HG03108 (cell line): ENCODE data around the gene ERBIN.
"Not testable (repeated sequence)": the region's sequence is repeated elsewhere in the genome, so short reads cannot be mapped to it uniquely, and the experiment has no call there.

Experiments
- ATAC-seq: cut with Tn5 transposase; IDR thresholded peaks from one replicate; pipeline ENCODE4 v1.9.1; 2021; ENCODE audit warnings: moderate library complexity; ENCODE audit not compliant: unreplicated experiment

The ERBIN gene

DNA sequence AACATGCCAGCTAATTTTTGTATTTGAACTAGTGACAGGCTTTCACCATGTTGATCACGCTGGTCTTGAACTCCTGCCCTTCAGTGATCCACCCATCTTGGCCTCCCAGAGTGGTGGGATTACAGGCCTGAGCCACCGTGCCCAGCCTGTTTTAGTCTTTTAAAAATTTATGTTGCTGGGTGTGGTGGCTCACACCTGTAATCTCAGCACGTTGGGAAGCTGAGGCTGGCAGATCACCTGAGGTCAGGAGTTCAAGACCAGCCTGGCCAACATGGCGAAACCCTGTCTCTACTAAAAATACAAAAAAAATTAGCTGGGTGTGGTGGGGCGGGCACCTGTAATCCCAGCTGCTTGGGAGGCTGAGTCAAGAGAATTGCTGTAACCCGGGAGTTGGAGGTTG is 10.7 kb upstream of the ERBIN start:
- not testable (repeated sequence) for ATAC-seq

DNA sequence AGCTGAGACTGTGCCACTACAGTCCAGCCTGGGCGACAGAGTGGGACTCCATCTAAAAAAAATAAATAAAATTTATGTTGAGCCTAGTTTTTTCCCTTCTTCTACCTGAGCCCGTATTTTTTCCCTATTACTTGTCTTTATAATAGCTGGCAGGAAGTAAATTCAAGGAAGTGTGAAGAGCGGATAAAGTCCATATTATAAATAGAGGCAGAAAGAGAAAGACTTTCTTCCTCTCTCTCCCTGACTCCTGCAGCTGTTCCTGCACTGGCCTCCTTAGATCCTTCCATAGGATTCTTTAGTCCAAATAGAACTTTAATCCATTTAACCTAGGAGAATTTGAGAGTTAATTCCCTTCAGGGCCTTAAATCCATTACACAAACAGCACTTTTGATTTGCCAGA is 10.3 kb upstream of the ERBIN start:
- ATAC-seq, result no peak

DNA sequence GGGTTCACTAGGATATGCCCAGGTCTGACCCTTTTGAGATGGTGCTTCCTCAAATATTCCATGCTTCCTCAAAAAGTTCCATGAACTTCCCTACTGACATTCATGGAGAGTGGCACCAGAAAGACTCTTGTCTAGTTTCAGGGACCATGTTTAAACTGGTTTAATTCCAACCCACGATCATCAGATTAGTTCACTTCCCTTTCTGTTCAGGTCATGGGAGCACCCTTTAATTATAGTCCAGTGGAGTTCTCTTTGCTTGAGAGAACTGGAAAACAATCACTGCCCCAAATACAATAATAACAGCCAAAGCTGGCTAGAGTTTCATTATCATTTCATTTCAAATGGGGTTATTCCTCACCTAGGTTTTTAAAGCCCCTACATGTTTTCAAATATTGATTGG is 9.7 kb upstream of the ERBIN start:
- no peak for ATAC-seq

DNA sequence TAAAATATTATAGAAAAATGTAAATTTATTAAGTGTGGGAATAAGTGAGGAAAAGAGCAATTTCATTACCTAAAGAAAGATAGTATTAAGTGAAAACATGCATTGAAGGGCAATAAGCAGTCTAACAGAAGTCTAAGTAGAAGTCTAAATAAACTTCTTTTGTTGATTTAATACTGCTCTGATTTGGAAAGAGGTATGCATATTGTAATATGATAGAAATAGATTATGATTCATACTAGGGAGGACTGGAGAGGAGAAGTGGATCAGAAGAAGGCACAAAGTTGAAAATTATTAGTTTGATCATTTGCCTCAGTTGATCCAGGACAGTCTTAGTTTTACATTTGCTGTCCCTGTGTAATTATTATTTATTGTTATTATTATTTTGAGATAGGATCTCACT is 6.6 kb upstream of the ERBIN start:
- no peak for ATAC-seq

DNA sequence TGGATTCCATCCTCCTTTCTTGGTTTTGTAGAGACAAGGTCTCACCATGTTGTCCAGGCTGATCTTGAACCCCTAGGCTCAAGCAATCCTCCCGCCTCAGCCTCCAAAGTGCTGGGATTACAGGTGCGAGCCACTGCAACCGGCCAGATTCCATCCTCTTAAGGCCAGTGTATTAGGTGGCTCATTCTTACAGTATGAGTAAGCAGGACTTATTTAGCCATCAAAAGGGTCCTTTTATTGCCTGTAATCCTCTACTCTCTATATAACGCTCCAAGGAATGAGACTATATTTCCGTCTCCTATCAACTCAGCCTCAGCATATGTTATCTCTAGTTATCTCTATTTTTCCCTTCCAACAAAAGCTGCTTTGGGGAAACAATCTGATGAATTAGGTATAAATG is 3.0 kb upstream of the ERBIN start:
- no peak for ATAC-seq

DNA sequence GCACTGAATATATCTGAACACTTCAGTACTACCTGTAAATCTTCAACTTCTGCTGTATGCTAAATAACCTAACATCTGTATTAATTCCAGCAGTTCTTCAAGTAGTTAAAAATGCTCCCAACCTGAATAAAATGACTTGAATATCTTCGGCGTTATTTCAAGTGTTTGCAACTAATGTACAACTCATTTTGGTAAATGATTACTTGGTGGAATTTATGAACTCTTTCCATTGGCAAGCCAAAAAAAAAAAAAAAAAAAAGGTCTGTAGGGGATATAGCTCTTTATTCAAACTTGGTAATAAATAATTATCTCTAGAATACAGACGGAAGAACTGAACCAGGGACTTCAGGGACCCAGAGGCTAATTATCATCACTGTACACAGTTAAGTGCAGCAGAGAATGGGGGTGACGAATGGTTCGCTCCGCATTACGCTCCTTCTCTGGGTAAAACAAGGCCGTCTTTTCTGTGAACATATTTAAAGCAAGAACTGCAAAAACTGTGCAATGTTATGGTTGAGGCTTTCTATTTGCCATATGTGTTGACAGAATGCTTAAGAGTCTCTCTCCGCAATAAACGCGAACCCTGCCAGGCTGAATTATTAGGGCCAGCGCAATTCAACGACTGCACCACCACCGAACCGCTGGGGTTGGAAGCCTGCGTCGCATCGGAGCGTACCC is 1.9 kb upstream of the ERBIN start:
- ATAC-seq, result no peak

DNA sequence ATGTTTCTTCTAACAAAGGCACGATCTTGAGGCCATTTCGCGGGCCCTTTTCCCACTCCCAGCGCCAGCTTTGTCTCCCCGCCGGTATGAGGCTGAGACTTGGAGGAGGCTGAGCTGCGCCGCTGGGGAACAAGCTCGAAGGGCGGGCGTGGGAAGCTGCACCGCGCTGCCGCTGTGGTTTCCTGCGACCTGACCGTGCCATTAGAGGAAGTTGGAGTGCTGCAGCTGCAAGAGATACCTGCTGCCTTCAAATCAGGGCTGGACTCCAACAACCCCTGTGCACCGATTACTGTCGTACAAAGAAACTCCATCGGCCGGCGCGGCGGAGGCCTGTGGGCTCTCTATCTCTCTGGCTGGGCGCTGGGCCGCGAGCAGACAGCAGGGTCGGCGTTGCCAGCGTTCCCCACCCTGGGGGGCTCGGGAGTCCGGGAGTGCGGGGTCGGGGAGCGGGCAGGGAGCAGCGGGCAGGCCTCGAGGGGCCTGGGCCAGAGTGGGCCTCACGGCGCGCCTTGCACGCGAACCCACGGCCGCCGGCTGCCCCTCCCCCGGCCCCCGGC is 1.3 kb upstream of the ERBIN start:
- ATAC-seq, result peak; percentile 50

DNA sequence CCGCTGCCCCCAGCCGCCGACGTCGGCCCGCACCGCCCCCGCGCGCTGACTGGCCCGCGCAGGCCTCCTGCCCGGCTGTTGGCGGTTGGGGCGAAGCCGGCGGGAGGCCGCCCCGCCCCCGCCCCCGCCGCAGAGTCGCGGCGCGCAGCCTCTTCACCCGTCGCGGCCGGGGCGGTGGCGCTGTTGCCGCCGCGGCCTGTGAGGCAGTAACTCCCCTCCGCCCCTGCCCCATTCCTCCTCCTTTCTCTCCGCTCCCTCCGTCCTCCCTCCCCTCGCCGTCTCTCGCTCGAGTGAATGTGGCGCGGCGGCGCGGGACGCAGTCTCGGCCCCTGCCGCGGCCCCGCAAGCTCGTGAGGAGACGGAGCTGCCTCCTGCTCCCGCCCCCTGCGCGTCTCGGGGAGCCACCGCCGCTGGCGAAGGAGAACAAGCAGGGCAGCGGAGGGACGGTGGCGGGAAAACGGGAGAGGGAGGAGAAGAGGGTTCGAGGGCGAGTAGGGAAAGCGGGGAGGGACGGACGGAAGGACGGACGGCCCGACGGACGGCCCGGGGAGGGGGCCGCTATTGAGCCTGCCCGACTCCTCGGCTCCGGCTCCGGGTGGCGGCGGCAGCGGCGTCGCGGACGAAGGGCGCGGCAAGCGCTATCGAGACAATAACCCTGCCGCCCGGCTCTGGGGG is 637 bp upstream of the ERBIN start:
- peak; percentile 55 for ATAC-seq

DNA sequence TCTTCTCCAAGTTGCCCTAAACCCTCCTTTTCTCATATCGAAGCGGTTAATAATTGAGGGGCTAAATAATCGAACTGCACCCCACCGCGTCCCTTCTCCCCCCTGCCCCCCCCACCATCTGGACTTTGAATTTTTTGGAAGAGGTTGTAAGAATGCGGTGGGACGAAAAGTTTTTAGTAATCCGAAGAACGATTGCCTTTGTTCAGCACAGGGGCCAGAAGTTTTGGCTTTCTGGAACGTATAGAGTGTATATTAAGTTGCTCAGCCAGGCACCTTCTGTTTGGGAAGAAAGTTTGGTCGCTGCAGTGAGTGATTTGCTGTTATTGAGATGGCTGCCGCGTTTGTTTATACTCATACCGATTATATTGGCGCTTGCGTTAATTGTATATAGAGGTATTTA is 518 bp downstream of the ERBIN start:
- no peak for ATAC-seq

DNA sequence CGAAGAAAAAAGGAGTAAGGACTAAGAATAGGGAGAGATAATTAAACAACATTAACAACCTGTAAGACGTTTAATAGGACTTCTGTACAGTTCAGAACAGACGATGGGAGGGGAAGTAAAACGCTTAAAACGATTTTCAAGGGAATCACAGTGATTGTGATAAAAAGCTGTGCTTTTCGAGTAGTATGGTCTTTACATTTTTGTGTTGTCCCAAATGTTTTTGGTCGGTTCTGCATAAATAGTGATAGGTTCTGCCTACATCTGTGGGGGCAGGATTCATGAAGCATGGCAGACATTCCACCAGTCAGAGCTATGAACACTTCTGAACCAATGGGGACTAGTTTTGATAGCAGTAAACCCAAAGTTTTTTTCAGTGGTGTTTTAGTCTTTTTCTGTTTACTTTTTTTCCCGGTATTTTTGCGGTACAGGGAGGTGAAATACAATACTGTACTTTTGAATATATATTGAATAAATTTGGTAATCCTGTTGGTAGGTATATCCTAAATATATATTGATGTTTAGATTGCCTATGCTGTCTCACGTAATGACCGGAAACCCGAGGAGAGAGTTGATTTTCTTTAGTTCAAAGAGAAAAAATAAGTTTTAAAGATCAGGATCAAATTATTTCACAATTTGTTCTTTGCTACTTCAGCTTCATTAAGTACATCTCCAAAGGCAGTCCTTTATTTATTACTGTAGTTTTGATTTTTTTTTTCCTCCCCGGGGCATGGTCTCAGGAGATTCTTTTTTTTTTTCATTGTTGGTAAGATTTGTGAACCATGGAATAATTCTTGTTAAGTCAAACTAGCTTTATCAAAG is 1.3 kb downstream of the ERBIN start:
- ATAC-seq, result peak; percentile 28

DNA sequence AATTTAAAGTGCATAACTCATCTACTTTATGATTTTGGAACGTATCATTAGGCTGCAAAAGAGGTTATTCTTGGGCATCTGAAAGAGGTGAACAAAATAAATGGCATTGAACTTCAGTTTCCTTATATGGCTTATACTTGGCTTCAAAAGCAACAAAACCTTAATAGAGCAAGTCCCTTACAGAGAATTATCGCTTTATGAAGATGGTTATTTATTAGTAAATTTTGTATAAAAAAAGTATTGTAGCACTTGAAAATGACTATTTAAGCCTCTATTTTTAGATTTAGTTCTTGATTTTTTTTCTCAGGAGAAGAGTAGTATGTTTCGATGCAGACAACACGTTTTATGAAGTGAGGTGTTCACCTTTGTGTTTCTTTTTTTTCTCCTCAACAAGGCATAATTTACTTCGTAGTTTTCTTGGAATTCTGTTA is 2.0 kb downstream of the ERBIN start:
- ATAC-seq, result no peak

DNA sequence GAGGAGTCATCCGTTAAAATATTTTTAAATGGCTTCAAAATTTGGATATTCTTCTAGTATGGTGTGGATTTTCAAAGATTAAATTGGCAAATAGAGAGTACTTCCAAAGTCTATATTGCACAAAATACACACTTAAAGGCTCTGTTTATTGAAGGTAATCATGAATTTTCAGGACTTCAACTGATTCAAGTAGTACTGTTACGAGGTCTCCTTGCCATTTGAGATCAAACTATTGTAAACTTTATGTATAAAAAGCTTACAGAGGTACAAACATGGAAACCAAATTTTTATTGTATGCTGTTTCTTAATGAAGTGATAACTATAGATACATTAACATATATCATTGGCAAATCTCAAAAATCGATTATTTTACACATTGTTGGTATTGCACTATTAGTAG is 2.5 kb downstream of the ERBIN start:
- no peak for ATAC-seq

DNA sequence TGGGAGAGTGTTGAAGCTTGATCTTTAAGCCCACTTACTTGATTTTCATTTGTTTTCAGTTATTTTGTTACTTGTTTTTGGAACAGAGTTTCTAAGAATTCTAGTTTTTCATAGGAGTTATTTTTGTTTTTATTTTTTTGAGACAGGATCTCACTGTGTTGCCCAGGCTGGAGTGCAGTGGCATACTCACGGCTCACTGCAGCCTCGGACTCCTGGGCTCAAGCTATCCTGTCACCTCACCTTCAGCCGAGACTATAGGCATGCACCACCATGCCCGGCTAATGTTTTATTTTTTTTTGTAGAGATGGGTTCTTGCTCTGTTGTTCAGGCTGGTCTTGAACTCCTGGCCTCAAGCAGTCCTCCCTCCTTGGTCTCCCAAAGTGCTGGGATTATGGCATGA is 6.3 kb downstream of the ERBIN start:
- ATAC-seq, result no peak

DNA sequence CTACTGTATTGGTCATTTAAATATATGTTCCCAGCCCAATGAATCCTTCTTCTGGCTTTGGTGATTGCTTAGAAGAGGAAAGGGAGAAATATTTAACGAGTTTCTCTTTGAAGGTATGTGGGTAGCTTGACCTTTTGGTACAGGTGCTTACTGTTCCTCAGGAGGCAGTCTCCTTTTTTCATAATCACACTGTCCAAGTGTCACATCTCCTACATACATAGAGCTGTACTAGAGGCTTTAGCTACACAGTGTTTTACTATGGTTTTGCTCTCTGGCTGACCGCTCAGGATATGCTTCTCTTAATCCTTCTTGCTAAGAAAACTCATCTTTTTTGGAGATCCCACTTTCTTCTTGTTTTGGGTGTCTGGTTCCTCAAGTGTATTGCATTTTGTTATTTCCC is 6.9 kb downstream of the ERBIN start:
- ATAC-seq, result no peak

DNA sequence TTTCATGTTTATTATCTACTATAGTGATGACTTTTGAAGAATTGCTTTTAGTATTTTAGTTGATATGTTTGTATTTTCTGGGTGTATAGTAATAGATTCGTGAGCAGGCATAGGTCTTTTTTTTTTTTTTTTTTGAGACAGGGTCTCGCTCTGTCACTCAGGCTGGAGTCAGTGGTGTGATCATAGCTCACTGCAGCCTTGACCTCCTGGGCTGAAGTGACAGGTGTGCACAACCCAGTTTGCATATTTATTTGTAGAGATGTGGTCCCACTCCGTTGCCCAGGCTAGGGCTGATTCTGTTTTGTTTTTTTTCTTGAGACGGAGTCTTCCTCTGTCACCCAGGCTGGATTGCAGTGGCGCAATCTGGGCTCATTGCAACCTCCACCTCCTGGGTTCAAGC is 11.9 kb downstream of the ERBIN start:
- ATAC-seq, result no peak

DNA sequence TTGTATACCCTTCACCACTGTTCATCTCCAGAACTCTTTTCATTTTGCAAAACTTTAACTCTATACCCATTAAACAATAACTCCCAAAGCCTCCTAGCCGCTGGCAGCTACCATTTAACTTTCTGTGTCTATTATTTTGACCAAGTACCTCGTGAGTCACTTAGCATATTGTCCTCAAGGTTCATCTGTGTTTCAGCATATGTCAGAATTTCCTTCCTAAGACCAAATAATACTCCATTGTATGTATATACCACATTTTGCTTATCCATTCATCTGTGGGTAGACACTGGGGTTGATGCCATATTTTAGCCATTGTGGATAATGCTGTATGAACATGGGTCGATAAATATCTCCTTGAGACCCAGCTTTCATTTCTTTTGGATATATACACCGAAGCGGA is 17.4 kb downstream of the ERBIN start:
- no peak for ATAC-seq

DNA sequence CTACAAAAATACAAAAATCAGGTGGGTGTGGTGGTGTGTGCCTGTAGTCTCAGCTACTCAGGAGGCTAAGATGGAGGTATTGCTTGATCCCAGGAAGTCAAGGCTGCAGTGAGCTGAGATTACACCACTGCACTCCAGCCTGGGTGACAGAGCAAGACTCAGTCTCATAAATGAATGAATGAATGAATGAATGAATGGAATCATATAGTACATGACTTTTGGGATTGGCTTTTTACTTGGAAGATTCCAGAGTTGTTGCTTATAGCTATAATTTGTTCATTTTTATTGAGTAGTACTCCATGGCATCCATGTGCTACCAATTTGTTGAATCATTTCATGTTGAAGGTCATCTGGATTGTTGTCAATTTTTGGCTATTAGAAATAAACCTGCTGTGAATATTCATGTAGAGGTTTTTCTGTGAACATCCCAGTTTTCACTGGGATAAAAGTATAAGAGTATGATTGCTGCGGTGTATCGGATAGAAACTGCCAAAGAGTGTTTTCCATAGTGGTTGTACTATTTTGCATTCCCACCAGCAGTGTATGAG is 19.9 kb downstream of the ERBIN start:
- ATAC-seq, result no peak

DNA sequence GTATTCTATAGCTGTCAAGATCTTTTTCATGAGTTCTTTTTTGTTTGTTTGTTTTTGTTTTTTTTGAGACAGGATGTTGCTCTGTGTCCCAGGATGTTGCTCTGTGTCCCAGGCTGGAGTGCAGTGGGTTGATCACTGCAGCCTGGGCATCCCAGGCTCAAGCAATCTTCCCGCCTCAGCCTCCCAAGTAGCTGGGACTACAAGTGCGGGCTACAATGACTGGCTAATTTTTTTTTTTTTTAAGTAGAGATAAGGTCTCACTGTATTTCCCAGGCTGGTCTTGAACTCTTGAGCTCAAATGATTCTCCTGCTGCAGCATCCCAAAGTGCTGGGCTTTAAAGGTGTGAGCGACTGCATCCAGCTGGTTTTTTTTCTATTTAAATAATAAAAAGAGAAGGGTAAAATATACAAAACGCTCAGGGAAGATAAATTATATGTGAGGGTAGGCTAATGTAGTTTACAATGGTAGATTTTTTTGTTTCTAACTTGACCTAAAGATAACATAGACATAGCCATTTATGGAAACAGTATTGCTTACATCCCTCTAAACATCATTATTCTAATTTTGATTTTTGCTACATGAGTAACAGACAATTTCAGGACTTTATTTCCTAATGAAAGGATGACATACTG is 21.9 kb downstream of the ERBIN start:
- ATAC-seq, result no peak

DNA sequence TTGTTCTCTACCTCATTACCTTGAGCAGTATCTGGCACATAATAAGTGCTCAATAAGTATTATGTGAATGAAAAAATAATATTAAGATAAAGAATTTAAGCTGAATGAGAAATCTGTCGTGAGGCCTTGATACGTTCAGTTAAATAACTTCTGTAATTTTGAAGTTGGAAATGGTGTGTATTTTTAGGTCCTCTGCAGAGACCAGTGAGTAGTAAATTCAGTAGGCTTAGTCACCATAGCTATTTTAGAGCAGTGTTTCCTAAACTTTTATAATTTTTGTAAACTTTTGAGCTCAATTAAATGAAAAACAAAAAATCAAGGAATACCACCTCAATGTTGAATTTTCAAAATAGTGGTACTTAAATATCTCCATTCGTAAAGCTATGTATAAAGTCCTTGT is 25.0 kb downstream of the ERBIN start:
- no peak for ATAC-seq

DNA sequence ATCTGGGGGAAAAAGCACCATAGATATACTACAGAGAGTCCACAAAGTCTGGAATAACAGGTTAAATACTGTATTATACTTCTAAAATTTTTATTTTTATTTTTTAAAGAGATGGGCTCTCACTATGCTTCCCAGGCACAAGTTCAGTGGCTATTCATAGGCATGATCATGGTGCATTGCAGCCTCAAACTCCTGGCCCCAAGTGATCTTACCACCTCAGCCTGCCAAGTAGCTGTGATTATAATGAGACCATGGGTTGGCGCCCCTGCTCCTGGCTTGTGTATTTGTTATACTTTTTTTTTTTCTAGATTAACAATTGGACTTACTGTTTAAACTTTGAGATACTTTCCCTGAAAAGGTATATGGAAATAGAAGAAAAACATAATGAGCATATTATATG is 25.9 kb downstream of the ERBIN start:
- ATAC-seq, result no peak

DNA sequence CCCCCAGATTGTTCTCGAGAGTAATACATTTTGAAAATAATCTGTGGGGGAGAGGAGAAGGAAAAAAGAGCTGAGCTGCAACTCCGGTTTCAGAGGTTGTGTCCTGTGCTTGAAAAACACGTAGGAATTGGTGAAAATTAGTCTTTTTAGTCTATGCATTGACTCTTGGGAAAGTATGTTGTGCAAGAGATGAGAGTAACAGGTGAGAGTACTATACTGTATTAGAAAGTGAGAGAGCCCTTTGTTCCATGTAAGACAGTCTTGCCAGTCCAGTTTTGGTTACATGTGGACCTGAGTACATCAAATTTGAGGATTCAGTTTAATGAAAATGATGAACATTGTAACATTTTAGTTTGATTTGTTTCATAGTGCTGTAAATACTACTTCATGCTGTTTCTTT is 27.8 kb downstream of the ERBIN start:
- ATAC-seq, result no peak
